Ectodermal cell (in vitro differentiated cells): ENCODE results near the gene FANCF.
"Not testable (repeated sequence)": the region's sequence is repeated elsewhere in the genome, so short reads cannot be mapped to it uniquely, and the experiment has no call there.

Experiments
- H3K27ac ChIP-seq: 2 replicates; pipeline ENCODE4 v1.7.0; 2013; ENCODE audit warnings: mild to moderate bottlenecking, low read depth, low read length; ENCODE audit not compliant: insufficient read depth, poor library complexity, severe bottlenecking
- H3K27me3 ChIP-seq: 2 replicates; pipeline ENCODE4 v1.7.0; 2013; ENCODE audit warnings: mild to moderate bottlenecking, low read length; ENCODE audit not compliant: insufficient read depth, control insufficient read depth, poor library complexity, severe bottlenecking
- H3K36me3 ChIP-seq: one replicate; pipeline ENCODE4 v1.7.0; 2013; ENCODE audit warnings: low read length; ENCODE audit not compliant: control insufficient read depth, insufficient read depth
- H3K4me1 ChIP-seq: one replicate; pipeline ENCODE4 v1.7.0; 2013; ENCODE audit warnings: low read length; ENCODE audit not compliant: control insufficient read depth, insufficient read depth
- H3K4me3 ChIP-seq: 2 replicates; pipeline ENCODE4 v1.7.0; 2013; ENCODE audit warnings: low read depth, low read length, control low read depth; ENCODE audit not compliant: insufficient read depth
- H3K9me3 ChIP-seq: 2 replicates; pipeline ENCODE4 v1.7.0; 2013; ENCODE audit warnings: mild to moderate bottlenecking, low read length, moderate library complexity; ENCODE audit not compliant: control insufficient read depth
- WGBS, 2 experiments: methylation state at CpG; one replicate each; pipeline ENCODE4 v1.1.7; 2013; ENCODE audit warnings: missing lambda C conversion rate in 2 of 2; 5-methylcytosine and 5-hydroxymethylcytosine counted together

FANCF gene

GRCh38 chr11:22659783-22660182 lies 34.2 kb upstream of the FANCF start:
- no peak overlapping the region for H3K4me3 ChIP-seq
- H3K36me3 ChIP-seq: no peaks in the 10 kb centered on the region
- WGBS, 2 experiments: 89 to 92% methylated on average over 1 of the region's 1 CpG

DNA sequence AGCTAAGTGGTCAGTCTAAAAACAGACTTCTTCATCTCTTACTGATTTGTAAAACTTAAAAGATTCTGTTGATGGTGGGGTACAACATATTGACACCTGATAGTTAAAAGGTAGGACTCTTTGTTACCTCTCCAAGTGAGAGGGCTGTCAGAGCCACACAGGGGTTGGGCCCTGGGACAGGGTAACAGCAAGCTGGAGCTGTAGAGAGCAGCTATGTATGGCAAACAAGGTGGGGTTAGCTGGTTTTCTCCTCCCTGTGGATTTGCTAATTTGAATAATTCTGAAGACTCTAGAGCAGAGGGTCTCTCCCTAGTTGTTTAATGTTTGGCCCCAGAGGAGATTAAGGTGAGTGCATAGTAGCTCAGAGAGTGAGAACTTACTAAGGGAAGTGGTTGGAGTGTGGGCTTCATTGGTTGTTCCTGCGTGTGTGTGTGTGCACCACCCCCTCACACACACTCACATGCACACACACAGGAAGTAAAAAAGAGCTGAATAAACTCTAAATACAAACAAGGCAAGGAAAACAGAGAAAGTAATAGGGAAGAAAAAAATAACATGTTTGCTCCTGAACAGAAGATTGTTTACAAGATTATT lies 31.6 kb upstream of the FANCF start:
- no peak overlapping the region for H3K4me3 ChIP-seq
- no CpG with 5 or more reads among the region's 1 CpG for WGBS, 2 experiments
- no peak overlapping the region for H3K27ac ChIP-seq
- no peaks in the 10 kb centered on the region for H3K27me3 ChIP-seq
- no peaks in the 10 kb centered on the region for H3K36me3 ChIP-seq
- H3K4me1 ChIP-seq: no peaks in the 10 kb centered on the region
- H3K9me3 ChIP-seq: no peaks in the 10 kb centered on the region

More at GRCh38 chr11:22659783-22660182, 34.2 kb upstream of the FANCF start:
- H3K9me3 ChIP-seq: no peaks in the 10 kb centered on the region
- no peaks in the 10 kb centered on the region for H3K4me1 ChIP-seq
- H3K27me3 ChIP-seq: no peaks in the 10 kb centered on the region
- H3K27ac ChIP-seq: no peak overlapping the region

DNA sequence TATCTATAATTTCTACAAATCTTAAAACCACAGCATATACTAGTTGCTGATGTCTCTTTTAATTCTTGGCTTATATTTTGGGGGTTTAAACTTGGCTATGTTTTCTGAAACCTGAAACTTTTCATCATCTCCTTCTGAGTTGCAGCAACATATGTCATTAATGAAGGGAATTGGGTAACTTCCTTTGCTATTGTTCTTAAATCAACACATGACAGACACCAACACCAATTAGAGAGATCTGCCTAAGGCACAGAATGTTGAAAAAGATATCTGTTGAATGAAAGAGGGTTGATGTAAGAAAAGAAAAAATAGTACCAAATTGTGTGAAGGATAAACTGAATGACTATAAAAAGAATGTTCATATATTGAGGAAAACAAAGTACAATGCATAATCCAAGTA lies 30.5 kb upstream of the FANCF start:
- H3K4me1 ChIP-seq: no peaks in the 10 kb centered on the region
- no peaks in the 10 kb centered on the region for H3K9me3 ChIP-seq
- H3K4me3 ChIP-seq: no peak overlapping the region
- H3K36me3 ChIP-seq: no peaks in the 10 kb centered on the region
- no peak overlapping the region for H3K27ac ChIP-seq
- H3K27me3 ChIP-seq: no peaks in the 10 kb centered on the region

GRCh38 chr11:22652346-22652745 lies 26.7 kb upstream of the FANCF start:
- H3K4me3 ChIP-seq, H3K9me3 ChIP-seq, H3K4me1 ChIP-seq, H3K27me3 ChIP-seq, H3K27ac ChIP-seq, H3K36me3 ChIP-seq: not testable (repeated sequence)
- 73 to 75% methylated on average over 15 of the region's 15 CpGs for WGBS, 2 experiments

GRCh38 chr11:22641559-22641958 lies 15.9 kb upstream of the FANCF start:
- no peaks in the 10 kb centered on the region for H3K36me3 ChIP-seq
- peaks cover 3% of the 10 kb centered on the region for H3K4me1 ChIP-seq
- H3K9me3 ChIP-seq: no peaks in the 10 kb centered on the region
- no peak overlapping the region for H3K27ac ChIP-seq
- no peak overlapping the region for H3K4me3 ChIP-seq
- no peaks in the 10 kb centered on the region for H3K27me3 ChIP-seq

GRCh38 chr11:22640862-22641261 lies 15.2 kb upstream of the FANCF start:
- no peaks in the 10 kb centered on the region for H3K9me3 ChIP-seq
- WGBS, 2 experiments: 18% methylated on average over 2 of the region's 2 CpGs; no CpG with 5 or more reads in 1 of the 2 experiments
- H3K4me1 ChIP-seq: peaks cover 7% of the 10 kb centered on the region
- H3K27ac ChIP-seq: no peak overlapping the region
- no peak overlapping the region for H3K4me3 ChIP-seq
- H3K36me3 ChIP-seq: no peaks in the 10 kb centered on the region
- no peaks in the 10 kb centered on the region for H3K27me3 ChIP-seq

- Histone ChIP-seq H3K36me3 (no peaks in the 10 kb centered on the region), H3K27me3 (no peaks in the 10 kb centered on the region), H3K4me1 (peaks cover 5% of the 10 kb centered on the region), H3K27ac (no peak overlapping the region), H3K9me3 (no peaks in the 10 kb centered on the region), H3K4me3 (no peak overlapping the region)
- 0% methylated on average over 1 of the region's 1 CpG for WGBS, 2 experiments
These were observed 10.1 kb upstream of the FANCF start for GRCh38 chr11:22635689-22636088.

GRCh38 chr11:22634897-22635629 lies 9.4 kb upstream of the FANCF start:
- no peak overlapping the region for H3K27ac ChIP-seq
- no peaks in the 10 kb centered on the region for H3K9me3 ChIP-seq
- no peak overlapping the region for H3K4me3 ChIP-seq
- no peaks in the 10 kb centered on the region for H3K36me3 ChIP-seq
- peaks cover 4% of the 10 kb centered on the region for H3K4me1 ChIP-seq
- H3K27me3 ChIP-seq: no peaks in the 10 kb centered on the region
- WGBS, 2 experiments: 85 to 94% methylated on average over 3 of the region's 3 CpGs

DNA sequence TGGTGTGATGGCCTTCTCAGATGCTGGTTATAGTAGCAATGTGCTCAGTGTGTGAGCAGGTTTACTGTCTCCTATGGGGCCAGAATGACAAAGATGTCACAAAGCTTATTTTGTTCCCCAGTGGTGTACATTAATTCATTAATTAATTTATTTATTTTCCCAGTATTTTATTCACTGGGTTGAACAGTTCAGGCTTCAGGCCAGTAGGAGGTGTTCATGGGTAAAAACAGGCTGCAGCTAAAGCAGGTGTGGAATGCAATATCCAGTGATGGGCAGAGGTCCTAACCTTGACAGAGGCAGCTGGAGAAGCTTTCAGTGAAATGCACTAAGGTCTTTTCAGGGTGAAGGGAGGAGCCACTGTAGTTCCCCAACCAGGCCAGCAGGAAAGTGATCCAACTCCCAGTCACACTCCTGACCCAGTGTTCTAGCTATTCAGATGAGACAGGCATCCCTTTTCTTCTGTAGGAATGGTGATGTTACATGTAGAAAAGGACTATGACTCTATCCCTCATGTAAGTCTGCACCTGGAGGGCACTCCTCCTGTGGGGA lies 7.8 kb upstream of the FANCF start:
- Histone ChIP-seq H3K27ac (no peak overlapping the region), H3K36me3 (no peaks in the 10 kb centered on the region), H3K4me1 (peaks cover 4% of the 10 kb centered on the region), H3K27me3 (no peaks in the 10 kb centered on the region), H3K9me3 (no peaks in the 10 kb centered on the region), H3K4me3 (no peak overlapping the region)

- H3K36me3 ChIP-seq: no peaks in the 10 kb centered on the region
- no peaks in the 10 kb centered on the region for H3K9me3 ChIP-seq
- WGBS, 2 experiments: 90 to 91% methylated on average over 6 of the region's 6 CpGs
- H3K27me3 ChIP-seq: no peaks in the 10 kb centered on the region
- H3K4me1 ChIP-seq: no peaks in the 10 kb centered on the region
- H3K27ac ChIP-seq: no peak overlapping the region
- H3K4me3 ChIP-seq: no peak overlapping the region
These were observed 1.8 kb upstream of the FANCF start for GRCh38 chr11:22627421-22627820.
